GM18868 (cell line): ENCODE measurements around the gene CEP164.
"Not testable (repeated sequence)": the region's sequence is repeated elsewhere in the genome, so short reads cannot be mapped to it uniquely, and the experiment has no call there.

Source experiments
- ATAC-seq: cut with Tn5 transposase; IDR thresholded peaks from one replicate; pipeline ENCODE4 v1.9.1; 2021; ENCODE audit warnings: mild to moderate bottlenecking, moderate library complexity; ENCODE audit not compliant: unreplicated experiment

CEP164 gene

GRCh38 chr11:117392001-117392690, 64.5 kb downstream of the CEP164 start:
- no peak for ATAC-seq

GRCh38 chr11:117392979-117393378, 65.3 kb downstream of the CEP164 start:
- ATAC-seq: no peak

- no peak for ATAC-seq
Measured at GRCh38 chr11:117394221-117394925, 66.7 kb downstream of the CEP164 start.

GRCh38 chr11:117395476-117395875, 67.8 kb downstream of the CEP164 start:
- no peak for ATAC-seq

GRCh38 chr11:117396970-117397369, 69.3 kb downstream of the CEP164 start:
- ATAC-seq: no peak

- not testable (repeated sequence) for ATAC-seq
Measured at GRCh38 chr11:117398618-117399017, 71.0 kb downstream of the CEP164 start.

- ATAC-seq: not testable (repeated sequence)
Measured at GRCh38 chr11:117399100-117399840, 71.6 kb downstream of the CEP164 start.

GRCh38 chr11:117405898-117406297, 78.2 kb downstream of the CEP164 start:
- not testable (repeated sequence) for ATAC-seq

- no peak for ATAC-seq
Measured at GRCh38 chr11:117407016-117407415, 79.4 kb downstream of the CEP164 start.

- no peak for ATAC-seq
Measured at GRCh38 chr11:117408356-117408755, 80.7 kb downstream of the CEP164 start.

GRCh38 chr11:117409511-117409910, 81.9 kb downstream of the CEP164 start:
- ATAC-seq: no peak

- ATAC-seq: no peak
Measured at GRCh38 chr11:117410238-117410637, 82.6 kb downstream of the CEP164 start.

GRCh38 chr11:117410861-117411710, 83.4 kb downstream of the CEP164 start:
- no peak for ATAC-seq

GRCh38 chr11:117411736-117412135, 84.1 kb downstream of the CEP164 start:
- no peak for ATAC-seq

GRCh38 chr11:117412176-117412575, 84.5 kb downstream of the CEP164 start:
- no peak for ATAC-seq

GRCh38 chr11:117412653-117413275, 85.1 kb downstream of the CEP164 start:
- no peak for ATAC-seq

- no peak for ATAC-seq
Measured at GRCh38 chr11:117413616-117414015, 86.0 kb downstream of the CEP164 start.

GRCh38 chr11:117414724-117415123, 87.1 kb downstream of the CEP164 start:
- no peak for ATAC-seq

- no peak for ATAC-seq
Measured at GRCh38 chr11:117415358-117415896, 87.8 kb downstream of the CEP164 start.

GRCh38 chr11:117417342-117417741, 89.7 kb downstream of the CEP164 start:
- ATAC-seq: no peak
